ENCODE data around the gene PLEKHH3.
A peak's percentile ranks its signal among the peaks of the same experiment; 100 is the strongest.

The PLEKHH3 gene

DNA sequence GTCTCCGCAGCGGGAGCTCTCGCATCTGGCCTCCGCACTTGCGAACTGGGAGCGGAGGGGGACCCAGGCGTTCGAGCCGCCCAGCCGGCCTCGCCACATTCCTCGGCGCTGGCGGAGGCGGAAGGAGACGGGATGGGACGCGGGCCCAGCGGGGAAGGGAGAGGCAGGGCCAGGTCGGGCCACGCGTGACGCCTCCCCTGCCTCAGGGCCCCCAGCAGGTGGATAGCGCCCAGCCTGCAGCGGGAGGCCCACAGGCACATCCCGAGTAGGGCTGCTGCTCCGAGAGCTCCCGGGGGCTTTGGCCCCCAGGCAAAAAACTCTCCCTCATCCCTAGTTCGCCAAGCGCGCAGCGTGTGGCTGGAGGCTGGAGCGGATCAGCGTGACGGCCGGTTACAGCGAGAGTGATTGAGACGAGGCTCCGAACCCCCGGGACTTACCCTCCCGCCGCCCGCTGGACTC, 800 bp downstream of the PLEKHH3 start:
- Histone ChIP-seq H3F3A (ENCODE audit: low read depth) (peaks cover 5% of the 10 kb centered on the region; the same call in 1 of the 2 replicates), H3K79me2 (ENCODE audit: insufficient read depth, low read length) (peaks cover 5% of the 10 kb centered on the region; the same call in 1 of the 2 replicates), H3K9me3 (ENCODE audit: insufficient read depth, low read depth, low read length) (no peaks in the 10 kb centered on the region), H3K4me1 (ENCODE audit: insufficient read depth, low read length, poor library complexity, severe bottlenecking) (peaks cover 35% of the 10 kb centered on the region), H3K27me3 (ENCODE audit: insufficient read depth, low read length, poor library complexity, severe bottlenecking) (no peaks in the 10 kb centered on the region), H3K9me2 (replicated peaks; ENCODE audit: low read depth, low read length) (no peaks in the 10 kb centered on the region), H4K20me1 (ENCODE audit: insufficient read depth, low read length, poor library complexity, severe bottlenecking) (peaks cover 10% of the 10 kb centered on the region), H2AFZ (ENCODE audit: low read length) (peak overlapping the region; percentile 91), H3K4me3 (ENCODE audit: low read length, poor library complexity, severe bottlenecking) (peak overlapping the region; percentile 84), H3K4me2 (ENCODE audit: low read depth, low read length, poor library complexity, severe bottlenecking) (peak overlapping the region; percentile 79), H3K9ac (ENCODE audit: low read depth, low read length, poor library complexity, severe bottlenecking) (peak overlapping the region; percentile 72), H3K36me3 (ENCODE audit: insufficient read depth, low read length) (no peaks in the 10 kb centered on the region)
- TF ChIP-seq EZH2phosphoT487 (IDR thresholded peaks at IDR 0.05; ENCODE audit: borderline replicate concordance): no peak
- TF ChIP-seq, protein P1, sequence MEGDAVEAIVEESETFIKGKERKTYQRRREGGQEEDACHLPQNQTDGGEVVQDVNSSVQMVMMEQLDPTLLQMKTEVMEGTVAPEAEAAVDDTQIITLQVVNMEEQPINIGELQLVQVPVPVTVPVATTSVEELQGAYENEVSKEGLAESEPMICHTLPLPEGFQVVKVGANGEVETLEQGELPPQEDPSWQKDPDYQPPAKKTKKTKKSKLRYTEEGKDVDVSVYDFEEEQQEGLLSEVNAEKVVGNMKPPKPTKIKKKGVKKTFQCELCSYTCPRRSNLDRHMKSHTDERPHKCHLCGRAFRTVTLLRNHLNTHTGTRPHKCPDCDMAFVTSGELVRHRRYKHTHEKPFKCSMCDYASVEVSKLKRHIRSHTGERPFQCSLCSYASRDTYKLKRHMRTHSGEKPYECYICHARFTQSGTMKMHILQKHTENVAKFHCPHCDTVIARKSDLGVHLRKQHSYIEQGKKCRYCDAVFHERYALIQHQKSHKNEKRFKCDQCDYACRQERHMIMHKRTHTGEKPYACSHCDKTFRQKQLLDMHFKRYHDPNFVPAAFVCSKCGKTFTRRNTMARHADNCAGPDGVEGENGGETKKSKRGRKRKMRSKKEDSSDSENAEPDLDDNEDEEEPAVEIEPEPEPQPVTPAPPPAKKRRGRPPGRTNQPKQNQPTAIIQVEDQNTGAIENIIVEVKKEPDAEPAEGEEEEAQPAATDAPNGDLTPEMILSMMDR (conservative IDR thresholded peaks at IDR 0.05; ENCODE audit: low read length): no peak

DNA sequence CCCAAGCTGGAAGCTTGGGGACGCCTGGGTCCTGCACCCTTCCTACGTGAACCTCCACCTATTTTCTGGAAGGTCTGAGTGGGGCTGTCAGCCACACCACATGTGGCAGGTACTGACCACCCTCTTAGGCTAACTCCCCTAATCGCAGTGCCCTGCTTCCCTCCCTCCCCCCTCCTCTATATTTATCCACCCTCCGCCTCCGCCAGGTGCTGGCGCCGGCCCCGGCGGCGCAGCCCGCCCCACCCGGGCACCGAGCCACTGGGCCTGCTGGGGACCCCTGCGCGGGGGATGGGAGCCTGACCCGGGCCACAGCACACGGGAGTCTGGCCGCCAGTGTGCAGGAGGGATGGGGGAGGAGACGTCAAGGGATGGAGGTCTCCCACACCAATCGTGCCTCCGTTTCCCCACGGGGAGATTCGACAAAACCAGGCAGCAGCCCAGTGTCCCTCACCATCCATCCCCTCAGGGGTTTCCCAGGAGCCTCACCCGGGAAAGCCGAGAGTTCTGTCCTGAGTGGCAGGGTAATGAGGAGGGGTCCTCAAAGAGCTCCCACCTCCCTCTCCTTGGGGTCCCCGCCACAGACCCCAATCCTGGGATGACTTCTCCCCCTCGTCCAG, 1.3 kb downstream of the PLEKHH3 start:
- Histone ChIP-seq H3K9me2 (replicated peaks; ENCODE audit: low read depth, low read length) (no peaks in the 10 kb centered on the region), H3K4me3 (ENCODE audit: low read length, poor library complexity, severe bottlenecking) (peak overlapping the region; percentile 84), H3K9ac (ENCODE audit: low read depth, low read length, poor library complexity, severe bottlenecking) (peak overlapping the region; percentile 72), H3F3A (ENCODE audit: low read depth) (peaks cover 5% of the 10 kb centered on the region; the same call in 1 of the 2 replicates), H3K9me3 (ENCODE audit: insufficient read depth, low read depth, low read length) (no peaks in the 10 kb centered on the region), H2AFZ (ENCODE audit: low read length) (no peak overlapping the region), H3K4me1 (ENCODE audit: insufficient read depth, low read length, poor library complexity, severe bottlenecking) (peaks cover 31% of the 10 kb centered on the region), H3K79me2 (ENCODE audit: insufficient read depth, low read length) (peaks cover 4% of the 10 kb centered on the region; the same call in 1 of the 2 replicates), H3K4me2 (ENCODE audit: low read depth, low read length, poor library complexity, severe bottlenecking) (peak overlapping the region; percentile 79), H3K36me3 (ENCODE audit: insufficient read depth, low read length) (no peaks in the 10 kb centered on the region), H3K27me3 (ENCODE audit: insufficient read depth, low read length, poor library complexity, severe bottlenecking) (no peaks in the 10 kb centered on the region), H4K20me1 (ENCODE audit: insufficient read depth, low read length, poor library complexity, severe bottlenecking) (peaks cover 10% of the 10 kb centered on the region)
- no peak for TF ChIP-seq EZH2phosphoT487 (IDR thresholded peaks at IDR 0.05; ENCODE audit: borderline replicate concordance)

DNA sequence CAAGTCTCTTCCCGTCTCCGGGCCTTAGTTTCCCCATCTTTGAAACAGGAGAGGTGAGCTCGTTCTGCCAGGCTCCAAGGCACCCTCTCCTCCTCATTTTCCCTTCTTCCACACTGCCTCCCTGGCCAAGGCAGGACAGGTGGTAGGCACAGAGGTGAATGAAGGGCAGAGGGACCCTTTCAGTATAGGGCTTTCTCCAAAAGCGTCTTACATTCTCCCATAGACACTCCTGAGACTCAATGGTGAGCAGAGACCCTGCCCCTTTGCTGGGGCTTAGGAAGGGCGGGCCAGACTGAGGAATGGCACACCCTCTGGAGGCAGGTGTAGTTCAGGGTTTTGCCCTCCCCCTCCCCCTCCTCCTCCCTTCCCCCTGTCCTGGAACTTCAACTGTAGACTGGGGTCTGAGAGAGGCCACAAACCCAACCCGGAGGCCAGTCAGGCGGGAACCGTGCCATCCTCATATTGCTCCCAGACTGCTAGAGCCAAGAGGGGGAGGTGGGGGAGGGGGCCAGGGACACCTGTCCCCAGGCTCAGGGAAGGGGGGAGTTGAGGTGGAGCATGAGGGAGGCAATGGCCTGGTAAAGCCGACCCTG, 1.9 kb downstream of the PLEKHH3 start:
- Histone ChIP-seq H3K27me3 (ENCODE audit: insufficient read depth, low read length, poor library complexity, severe bottlenecking) (no peaks in the 10 kb centered on the region), H3F3A (ENCODE audit: low read depth) (peaks cover 5% of the 10 kb centered on the region; the same call in 1 of the 2 replicates), H3K79me2 (ENCODE audit: insufficient read depth, low read length) (no peaks in the 10 kb centered on the region), H3K4me1 (ENCODE audit: insufficient read depth, low read length, poor library complexity, severe bottlenecking) (peaks cover 25% of the 10 kb centered on the region), H3K4me3 (ENCODE audit: low read length, poor library complexity, severe bottlenecking) (no peak overlapping the region), H3K9ac (ENCODE audit: low read depth, low read length, poor library complexity, severe bottlenecking) (no peak overlapping the region), H3K36me3 (ENCODE audit: insufficient read depth, low read length) (no peaks in the 10 kb centered on the region), H2AFZ (ENCODE audit: low read length) (no peak overlapping the region), H3K9me3 (ENCODE audit: insufficient read depth, low read depth, low read length) (no peaks in the 10 kb centered on the region), H3K9me2 (replicated peaks; ENCODE audit: low read depth, low read length) (no peaks in the 10 kb centered on the region), H3K4me2 (ENCODE audit: low read depth, low read length, poor library complexity, severe bottlenecking) (peak overlapping the region; percentile 79), H4K20me1 (ENCODE audit: insufficient read depth, low read length, poor library complexity, severe bottlenecking) (peaks cover 10% of the 10 kb centered on the region)
- TF ChIP-seq, protein P1 (conservative IDR thresholded peaks at IDR 0.05; ENCODE audit: low read length): no peak
- no peak for TF ChIP-seq EZH2phosphoT487 (IDR thresholded peaks at IDR 0.05; ENCODE audit: borderline replicate concordance)

All from Loucy (cell line).